ENCODE data around the gene STX18.

The STX18 gene

DNA sequence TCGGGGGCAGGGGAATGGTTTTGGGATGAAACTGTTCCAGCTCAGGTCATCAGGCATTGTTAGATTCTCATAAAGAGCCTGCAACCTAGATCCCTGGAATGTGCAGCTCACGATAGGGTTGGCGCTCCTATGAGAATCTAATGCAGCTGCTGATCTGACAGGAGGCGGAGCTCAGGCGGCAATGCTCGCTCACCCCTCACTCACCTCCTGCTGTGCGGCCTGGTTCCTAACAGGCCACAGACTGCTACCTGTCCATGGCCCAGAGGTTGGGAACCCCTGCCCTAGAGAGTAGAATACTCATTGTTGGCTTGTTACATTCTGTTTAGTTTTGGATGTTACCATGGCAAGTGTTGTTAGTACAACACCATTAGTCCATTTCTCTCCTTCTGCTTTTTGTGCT, 40.8 kb upstream of the STX18 start:
- Histone ChIP-seq H3K9me3 (no peaks in the 10 kb centered on the region), H3K27ac (no peak overlapping the region), H3K4me3 (ENCODE audit: low read depth in 1 of 2, low read length in 1 of 2) (no peak overlapping the region), H3K4me1 (ENCODE audit: control insufficient read depth in 1 of 2, insufficient read depth in 1 of 2, low read depth in 1 of 2, low read length in 1 of 2) (no peaks in the 10 kb centered on the region), H3K36me3 (no peaks in the 10 kb centered on the region), H3K27me3 (no peaks in the 10 kb centered on the region)
- TF ChIP-seq, protein P1, sequence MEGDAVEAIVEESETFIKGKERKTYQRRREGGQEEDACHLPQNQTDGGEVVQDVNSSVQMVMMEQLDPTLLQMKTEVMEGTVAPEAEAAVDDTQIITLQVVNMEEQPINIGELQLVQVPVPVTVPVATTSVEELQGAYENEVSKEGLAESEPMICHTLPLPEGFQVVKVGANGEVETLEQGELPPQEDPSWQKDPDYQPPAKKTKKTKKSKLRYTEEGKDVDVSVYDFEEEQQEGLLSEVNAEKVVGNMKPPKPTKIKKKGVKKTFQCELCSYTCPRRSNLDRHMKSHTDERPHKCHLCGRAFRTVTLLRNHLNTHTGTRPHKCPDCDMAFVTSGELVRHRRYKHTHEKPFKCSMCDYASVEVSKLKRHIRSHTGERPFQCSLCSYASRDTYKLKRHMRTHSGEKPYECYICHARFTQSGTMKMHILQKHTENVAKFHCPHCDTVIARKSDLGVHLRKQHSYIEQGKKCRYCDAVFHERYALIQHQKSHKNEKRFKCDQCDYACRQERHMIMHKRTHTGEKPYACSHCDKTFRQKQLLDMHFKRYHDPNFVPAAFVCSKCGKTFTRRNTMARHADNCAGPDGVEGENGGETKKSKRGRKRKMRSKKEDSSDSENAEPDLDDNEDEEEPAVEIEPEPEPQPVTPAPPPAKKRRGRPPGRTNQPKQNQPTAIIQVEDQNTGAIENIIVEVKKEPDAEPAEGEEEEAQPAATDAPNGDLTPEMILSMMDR (IDR thresholded peaks at IDR 0.05): no peak

DNA sequence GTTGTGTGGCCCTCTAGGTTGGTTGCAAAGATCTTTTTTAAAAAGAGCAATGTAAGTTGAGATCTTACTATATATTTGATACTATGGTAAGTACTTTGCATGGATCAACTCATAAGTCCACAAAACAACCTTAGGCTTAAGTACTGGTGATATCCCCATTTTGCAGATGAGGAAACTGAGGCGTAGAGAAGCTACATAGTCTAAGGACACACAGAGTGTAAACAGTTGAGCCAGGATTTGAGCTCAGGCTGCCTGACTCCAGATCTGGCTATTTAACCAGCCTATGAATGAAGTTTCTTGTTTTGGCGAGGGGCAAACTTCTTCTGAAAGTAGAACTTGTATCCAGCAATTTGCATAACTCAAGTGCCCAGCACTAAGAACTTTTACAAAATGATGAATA, 38.6 kb upstream of the STX18 start:
- H3K27me3 ChIP-seq: peaks cover 19% of the 10 kb centered on the region
- TF ChIP-seq, protein P1 (IDR thresholded peaks at IDR 0.05): no peak
- H3K27ac ChIP-seq: no peak overlapping the region
- H3K36me3 ChIP-seq: no peaks in the 10 kb centered on the region
- H3K4me3 ChIP-seq (ENCODE audit: low read depth in 1 of 2, low read length in 1 of 2): no peak overlapping the region
- no peaks in the 10 kb centered on the region for H3K9me3 ChIP-seq
- H3K4me1 ChIP-seq (ENCODE audit: control insufficient read depth in 1 of 2, insufficient read depth in 1 of 2, low read depth in 1 of 2, low read length in 1 of 2): peaks cover 0 to under 1% of the 10 kb centered on the region in 2 experiments

DNA sequence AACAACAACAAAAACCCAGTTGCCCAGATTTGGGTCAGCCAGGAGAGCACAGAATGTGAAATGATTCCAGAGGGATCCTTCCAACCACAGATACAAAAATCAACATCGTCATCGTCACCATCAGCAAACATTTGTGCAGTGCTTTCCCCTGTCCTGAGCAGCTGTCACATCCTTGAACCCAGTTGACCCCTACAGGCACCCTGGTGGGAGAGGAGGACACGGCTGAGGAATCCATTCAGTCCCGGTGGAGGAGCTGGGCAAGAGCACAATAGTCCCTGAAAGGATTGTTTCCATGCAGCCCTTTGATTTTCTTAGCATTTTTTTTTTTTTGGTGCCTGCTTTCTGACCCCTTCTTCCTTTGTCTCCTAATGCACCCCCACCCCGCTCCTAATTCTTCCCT, 37.1 kb upstream of the STX18 start:
- no peak overlapping the region for H3K27ac ChIP-seq
- TF ChIP-seq, protein P1 (IDR thresholded peaks at IDR 0.05): no peak
- no peaks in the 10 kb centered on the region for H3K9me3 ChIP-seq
- H3K4me3 ChIP-seq (ENCODE audit: low read depth in 1 of 2, low read length in 1 of 2): no peak overlapping the region
- no peaks in the 10 kb centered on the region for H3K36me3 ChIP-seq
- H3K4me1 ChIP-seq (ENCODE audit: control insufficient read depth in 1 of 2, insufficient read depth in 1 of 2, low read depth in 1 of 2, low read length in 1 of 2): peaks cover 0 to 6% of the 10 kb centered on the region in 2 experiments
- H3K27me3 ChIP-seq: peaks cover 34% of the 10 kb centered on the region

DNA sequence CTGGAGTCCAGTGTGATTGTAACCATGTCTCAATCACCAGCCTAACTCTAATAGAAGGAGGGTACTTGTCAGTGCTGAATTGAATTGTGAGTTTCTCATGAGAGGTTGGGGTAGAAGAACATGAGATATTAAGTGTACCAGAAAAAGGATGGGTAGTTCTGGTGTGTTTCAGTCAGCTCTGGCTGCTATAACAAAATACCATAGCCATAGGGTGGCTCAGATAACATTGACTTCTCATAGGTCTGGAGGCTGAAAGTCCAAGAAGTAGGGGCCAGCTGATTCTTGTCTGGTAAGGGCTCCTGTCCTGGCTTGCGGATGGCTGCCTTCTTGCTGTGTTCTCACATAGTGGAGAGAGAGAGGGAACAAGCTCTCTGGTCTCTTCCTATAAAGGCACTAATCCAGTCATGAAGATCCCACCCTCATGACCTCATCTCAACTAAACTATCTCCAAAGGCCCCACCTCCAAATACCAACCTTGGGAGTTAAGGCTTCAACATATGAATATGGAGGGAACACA, 35.6 kb upstream of the STX18 start:
- Histone ChIP-seq H3K27me3 (peaks cover 49% of the 10 kb centered on the region), H3K9me3 (no peaks in the 10 kb centered on the region), H3K27ac (no peak overlapping the region), H3K36me3 (no peaks in the 10 kb centered on the region), H3K4me1 (ENCODE audit: control insufficient read depth in 1 of 2, insufficient read depth in 1 of 2, low read depth in 1 of 2, low read length in 1 of 2) (peaks cover 0 to 6% of the 10 kb centered on the region in 2 experiments), H3K4me3 (ENCODE audit: low read depth in 1 of 2, low read length in 1 of 2) (no peak overlapping the region)
- TF ChIP-seq, protein P1 (IDR thresholded peaks at IDR 0.05): no peak

DNA sequence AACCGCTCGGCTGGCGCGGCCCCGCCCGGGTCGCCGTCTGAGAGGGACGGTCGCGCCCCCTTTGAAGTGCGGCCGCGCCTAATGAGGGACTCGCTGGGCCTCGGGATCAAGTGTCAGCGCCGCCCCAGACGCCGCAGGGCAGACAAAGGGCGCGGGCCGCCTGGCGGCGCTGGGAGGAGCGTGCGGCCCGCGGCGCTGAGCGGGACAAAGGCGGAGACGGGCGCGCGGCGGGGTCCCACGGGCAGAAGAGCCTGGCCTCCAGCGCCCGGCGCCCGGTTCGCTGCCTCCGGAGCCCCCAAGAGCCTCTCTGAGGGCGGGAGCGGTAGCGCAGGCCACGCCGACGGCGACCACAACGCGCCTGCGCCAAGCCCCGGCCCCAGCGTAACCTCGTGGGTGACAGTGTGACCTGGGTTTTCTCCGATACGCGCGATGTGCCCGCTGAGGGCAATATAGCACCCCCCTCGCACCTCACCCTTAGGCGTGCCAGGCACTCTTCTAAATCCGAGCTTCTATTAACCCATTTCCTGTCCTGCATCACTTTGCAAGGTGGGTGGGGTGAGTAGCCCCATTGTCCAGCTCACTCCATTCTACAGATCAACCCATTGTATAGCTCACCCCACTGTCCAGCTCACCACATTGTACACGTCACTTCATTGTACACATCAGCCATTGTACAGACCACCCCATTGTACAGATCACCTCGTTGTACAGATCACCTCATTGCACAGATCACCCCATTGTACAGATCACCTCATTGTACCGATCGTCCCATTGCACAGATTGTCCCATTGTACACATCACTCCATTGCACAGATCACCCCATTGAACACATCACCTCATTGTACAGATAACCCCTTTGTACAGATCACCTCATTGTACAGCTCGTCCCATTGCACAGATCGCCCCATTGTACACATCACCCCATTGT, 33.7 kb upstream of the STX18 start:
- TF ChIP-seq, protein P1 (IDR thresholded peaks at IDR 0.05): no peak
- no peak overlapping the region for H3K27ac ChIP-seq
- peak overlapping the region in 1 of 2 experiments; percentile 18 for H3K4me3 ChIP-seq (ENCODE audit: low read depth in 1 of 2, low read length in 1 of 2)

More for the DNA sequence above, 33.7 kb upstream of the STX18 start:
- Histone ChIP-seq H3K9me3 (no peaks in the 10 kb centered on the region), H3K27me3 (peaks cover 51% of the 10 kb centered on the region), H3K4me1 (ENCODE audit: control insufficient read depth in 1 of 2, insufficient read depth in 1 of 2, low read depth in 1 of 2, low read length in 1 of 2) (peaks cover 0 to 6% of the 10 kb centered on the region in 2 experiments), H3K36me3 (no peaks in the 10 kb centered on the region)

Data from neutrophil (primary cell).